ENCODE measurements around the gene IRF9.

DNA sequence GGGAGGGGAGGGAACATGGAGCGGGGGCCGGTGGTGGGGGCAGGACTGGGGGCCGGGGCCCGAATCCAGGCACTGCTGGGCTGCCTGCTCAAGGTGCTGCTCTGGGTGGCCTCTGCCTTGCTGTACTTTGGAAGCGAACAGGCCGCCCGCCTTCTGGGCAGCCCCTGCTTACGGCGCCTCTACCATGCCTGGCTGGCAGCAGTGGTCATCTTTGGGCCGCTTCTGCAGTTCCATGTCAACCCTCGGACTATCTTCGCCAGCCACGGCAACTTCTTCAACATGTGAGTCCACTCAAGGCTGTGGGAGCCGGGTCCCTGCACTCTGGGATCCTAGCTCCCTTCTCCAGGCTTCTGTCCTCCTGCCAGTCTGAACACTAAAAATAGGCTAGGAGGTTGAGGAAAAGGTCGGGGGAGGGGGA lies 29.5 kb upstream of the IRF9 start:
- no peak for TF ChIP-seq GABPA (IDR thresholded peaks at IDR 0.05; ENCODE audit: low read depth)
- TF ChIP-seq, protein P1, sequence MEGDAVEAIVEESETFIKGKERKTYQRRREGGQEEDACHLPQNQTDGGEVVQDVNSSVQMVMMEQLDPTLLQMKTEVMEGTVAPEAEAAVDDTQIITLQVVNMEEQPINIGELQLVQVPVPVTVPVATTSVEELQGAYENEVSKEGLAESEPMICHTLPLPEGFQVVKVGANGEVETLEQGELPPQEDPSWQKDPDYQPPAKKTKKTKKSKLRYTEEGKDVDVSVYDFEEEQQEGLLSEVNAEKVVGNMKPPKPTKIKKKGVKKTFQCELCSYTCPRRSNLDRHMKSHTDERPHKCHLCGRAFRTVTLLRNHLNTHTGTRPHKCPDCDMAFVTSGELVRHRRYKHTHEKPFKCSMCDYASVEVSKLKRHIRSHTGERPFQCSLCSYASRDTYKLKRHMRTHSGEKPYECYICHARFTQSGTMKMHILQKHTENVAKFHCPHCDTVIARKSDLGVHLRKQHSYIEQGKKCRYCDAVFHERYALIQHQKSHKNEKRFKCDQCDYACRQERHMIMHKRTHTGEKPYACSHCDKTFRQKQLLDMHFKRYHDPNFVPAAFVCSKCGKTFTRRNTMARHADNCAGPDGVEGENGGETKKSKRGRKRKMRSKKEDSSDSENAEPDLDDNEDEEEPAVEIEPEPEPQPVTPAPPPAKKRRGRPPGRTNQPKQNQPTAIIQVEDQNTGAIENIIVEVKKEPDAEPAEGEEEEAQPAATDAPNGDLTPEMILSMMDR (IDR thresholded peaks at IDR 0.05; ENCODE audit: insufficient read depth, low read length) = no peak
- TF ChIP-seq, protein P2, sequence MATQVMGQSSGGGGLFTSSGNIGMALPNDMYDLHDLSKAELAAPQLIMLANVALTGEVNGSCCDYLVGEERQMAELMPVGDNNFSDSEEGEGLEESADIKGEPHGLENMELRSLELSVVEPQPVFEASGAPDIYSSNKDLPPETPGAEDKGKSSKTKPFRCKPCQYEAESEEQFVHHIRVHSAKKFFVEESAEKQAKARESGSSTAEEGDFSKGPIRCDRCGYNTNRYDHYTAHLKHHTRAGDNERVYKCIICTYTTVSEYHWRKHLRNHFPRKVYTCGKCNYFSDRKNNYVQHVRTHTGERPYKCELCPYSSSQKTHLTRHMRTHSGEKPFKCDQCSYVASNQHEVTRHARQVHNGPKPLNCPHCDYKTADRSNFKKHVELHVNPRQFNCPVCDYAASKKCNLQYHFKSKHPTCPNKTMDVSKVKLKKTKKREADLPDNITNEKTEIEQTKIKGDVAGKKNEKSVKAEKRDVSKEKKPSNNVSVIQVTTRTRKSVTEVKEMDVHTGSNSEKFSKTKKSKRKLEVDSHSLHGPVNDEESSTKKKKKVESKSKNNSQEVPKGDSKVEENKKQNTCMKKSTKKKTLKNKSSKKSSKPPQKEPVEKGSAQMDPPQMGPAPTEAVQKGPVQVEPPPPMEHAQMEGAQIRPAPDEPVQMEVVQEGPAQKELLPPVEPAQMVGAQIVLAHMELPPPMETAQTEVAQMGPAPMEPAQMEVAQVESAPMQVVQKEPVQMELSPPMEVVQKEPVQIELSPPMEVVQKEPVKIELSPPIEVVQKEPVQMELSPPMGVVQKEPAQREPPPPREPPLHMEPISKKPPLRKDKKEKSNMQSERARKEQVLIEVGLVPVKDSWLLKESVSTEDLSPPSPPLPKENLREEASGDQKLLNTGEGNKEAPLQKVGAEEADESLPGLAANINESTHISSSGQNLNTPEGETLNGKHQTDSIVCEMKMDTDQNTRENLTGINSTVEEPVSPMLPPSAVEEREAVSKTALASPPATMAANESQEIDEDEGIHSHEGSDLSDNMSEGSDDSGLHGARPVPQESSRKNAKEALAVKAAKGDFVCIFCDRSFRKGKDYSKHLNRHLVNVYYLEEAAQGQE (IDR thresholded peaks at IDR 0.05; ENCODE audit: insufficient replicate concordance, low read depth) = no peak
- TF ChIP-seq POLR2AphosphoS5 (IDR thresholded peaks at IDR 0.05; ENCODE audit: low read depth) = no peak
- no peak for TF ChIP-seq SPI1 (IDR thresholded peaks at IDR 0.05; ENCODE audit: borderline replicate concordance, low read depth)

All from HL-60 (cell line).